HG03432 (cell line): ENCODE results near the gene LRRC25.

Experiments used
- ATAC-seq: cut with Tn5 transposase; IDR thresholded peaks from one replicate; pipeline ENCODE4 v1.9.1; 2021; ENCODE audit warnings: mild to moderate bottlenecking, moderate library complexity; ENCODE audit not compliant: unreplicated experiment

The LRRC25 gene

DNA sequence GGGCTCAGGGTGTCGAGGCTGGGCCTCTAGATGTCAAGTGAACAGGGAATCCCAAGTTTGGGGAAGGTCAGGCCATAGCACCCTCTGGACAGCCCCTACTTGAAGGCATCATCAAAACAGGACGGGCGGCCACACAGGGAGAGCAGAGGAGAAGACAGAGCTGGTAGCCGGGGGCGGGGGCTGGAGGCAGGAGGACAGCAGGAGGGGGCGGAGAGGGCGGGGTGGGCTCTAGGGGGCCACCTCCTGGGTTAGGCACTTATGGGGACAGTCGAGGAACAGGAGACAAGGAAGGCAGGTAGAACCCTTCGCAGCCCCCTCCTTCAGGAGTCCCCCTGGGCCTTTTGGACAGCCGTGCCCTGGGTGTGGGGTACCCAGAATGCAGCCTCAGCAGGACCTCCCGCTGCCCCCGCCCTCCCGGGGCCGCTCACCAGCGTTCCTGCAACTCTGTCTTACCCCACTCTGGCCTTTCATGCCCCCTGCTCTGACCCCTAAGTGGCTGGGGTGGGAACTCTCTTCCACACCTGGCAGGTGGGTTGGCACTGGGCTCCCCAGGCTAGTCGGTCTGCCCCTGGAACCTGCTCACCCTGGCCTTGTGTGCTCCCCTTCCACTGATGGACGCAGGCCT, 27.6 kb upstream of the LRRC25 start:
- ATAC-seq: no peak

DNA sequence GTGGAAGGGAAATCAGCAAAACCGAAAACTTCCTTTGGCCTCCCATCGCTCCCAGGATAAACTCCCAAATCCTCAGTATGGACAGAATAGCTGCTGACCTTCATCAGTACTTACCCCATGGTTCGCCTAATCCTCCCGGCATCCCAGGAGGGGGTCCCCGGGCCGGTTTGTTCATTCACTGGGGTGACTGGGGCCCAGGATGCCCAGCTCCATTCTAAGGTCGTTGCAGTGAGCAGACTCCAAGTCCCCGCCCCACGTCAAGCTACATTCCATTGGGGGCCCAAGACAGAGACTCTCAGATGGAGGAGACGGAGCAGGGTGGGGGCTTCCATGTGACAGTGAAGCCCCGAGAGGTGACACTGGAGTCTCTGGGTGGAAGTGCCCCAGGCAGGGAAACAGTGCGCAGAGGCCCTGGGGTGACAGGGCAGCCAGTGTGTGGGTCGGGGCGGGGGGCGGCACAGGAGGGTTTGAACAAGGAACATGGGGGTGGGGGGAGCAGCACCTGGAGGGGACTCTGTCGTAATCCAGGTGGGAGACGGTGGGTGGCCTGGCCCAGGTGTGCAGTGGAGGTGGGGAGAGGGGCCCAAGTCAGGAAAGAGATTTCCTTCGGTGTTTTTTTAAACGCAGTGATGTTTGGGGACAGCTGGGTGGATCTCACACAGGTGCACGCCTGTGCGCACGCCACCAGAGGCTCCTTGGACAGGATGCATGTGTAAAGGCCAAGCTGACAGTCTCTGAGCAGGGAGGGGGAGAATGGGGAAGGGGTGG, 26.9 kb upstream of the LRRC25 start:
- ATAC-seq: no peak

DNA sequence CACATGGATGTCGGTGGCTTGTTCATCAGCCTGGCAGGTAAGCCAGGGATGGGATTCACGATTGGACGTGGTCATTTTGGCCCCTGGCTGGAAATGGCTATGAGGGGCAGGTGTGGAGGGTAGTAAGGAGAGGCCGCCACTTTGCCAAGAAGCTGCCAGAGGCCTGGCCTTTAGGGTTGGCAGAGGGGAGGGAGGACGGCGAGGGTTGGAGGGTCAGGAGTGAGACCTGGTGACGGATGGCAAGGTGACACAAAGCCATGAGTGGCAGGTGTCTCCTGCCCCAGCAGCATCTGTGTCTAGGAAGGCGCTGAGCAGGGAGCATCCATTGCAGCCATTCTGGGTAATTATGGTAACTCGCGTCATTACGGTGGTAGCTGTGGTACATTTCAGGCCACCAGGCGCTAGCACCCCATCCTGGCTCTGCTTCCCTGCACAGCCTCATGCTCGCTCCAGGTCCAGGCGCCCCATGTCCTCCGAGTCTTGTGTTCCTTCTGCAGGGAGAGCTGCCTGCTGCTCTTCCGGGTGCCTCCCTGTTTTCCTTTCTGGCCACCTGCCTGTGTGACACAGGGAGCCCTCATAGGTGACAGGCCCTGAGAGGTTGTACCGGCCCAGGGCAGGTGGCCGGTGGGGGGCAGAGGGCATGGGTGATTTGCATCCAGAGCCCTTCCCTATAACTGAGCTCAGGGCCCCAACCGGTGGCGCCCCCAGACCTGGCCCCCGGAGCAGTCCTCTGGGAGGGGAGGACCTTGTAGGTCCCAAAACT, 26.0 kb upstream of the LRRC25 start:
- no peak for ATAC-seq

GRCh38 chr19:18422530-18423191, 25.2 kb upstream of the LRRC25 start:
- ATAC-seq: no peak

GRCh38 chr19:18421371-18421959, 24.0 kb upstream of the LRRC25 start:
- ATAC-seq: no peak

GRCh38 chr19:18420930-18421329, 23.5 kb upstream of the LRRC25 start:
- no peak for ATAC-seq

DNA sequence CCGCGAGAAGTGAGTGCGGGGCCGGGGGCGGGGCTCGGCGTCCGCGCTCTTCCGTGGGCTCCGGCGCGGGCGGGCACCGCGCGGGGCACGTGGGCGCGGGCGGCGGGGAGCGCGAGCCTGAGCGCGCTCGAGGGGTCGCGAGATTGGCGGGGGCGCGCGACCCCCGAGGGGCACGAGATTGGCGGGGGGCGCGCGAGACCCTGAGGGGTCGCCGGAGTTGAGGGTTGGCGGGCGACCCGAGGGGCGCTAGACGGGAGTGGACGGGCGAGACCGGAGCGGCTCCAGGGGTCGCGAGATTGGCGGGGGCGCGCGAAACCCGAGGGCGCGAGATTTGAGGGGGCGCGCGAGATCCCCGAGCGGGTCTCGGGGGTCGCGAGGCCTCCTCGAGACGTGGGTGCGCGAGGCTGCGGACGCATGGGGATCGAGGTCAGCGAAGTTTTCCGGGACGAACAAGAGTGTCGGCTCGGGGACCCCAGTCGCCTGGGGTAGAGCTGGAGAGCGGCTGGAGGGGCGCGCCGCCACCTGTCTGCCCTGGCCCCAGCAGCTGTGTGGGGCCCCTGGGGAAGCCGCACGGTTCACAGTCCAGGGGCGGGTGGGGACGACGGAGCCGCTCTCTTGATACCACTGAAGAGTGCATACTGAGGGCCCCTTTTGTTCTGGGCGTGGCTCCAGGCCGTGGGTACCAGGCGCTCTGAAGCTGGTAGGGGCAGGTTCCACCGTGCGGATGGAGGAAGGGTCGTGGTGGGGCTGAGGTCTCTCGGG, 22.5 kb upstream of the LRRC25 start:
- ATAC-seq: peak; percentile 13

- peak; percentile 40 for ATAC-seq
Measured at GRCh38 chr19:18419195-18419698, 21.8 kb upstream of the LRRC25 start, which contains the start of gene SSBP4. TSS of gene SSBP4 (plus strand) at chr19:18419398. CDS start at chr19:18419649, 251 bp downstream.

DNA sequence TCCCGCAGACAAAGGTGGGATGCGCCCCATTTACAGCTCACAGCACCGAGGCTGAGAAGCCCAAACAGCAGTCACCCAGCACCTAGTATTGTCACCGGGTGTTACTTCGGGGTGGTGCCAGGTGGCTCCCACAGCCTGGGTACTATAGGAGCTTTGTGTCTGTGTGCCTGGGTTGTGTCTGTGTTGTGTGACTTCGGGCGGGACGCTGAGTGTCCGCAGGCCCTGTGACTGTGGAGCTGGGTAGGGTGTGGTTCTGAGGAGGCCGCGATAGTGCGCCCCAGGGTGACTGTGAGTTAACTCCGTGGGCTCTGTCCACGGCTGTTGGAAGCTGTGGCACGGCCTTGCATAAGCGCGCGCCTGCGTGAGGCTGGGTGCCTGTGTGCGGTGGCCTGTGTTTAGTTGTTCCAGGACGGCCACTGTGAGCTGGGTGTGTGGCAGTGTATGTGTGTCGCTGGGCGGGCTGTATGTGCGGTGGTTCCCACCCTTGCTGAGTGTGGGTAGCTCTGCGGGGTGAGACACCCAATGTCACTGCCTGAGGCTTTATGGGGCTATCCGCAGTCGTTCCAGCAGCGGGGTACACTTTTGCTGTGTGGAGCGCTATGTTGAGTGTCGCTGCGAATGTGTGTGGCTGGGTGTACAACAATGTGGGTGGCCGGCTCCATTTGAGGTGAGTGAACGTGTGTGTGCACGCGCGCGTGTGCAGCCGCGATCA, 21.2 kb upstream of the LRRC25 start:
- peak; percentile 1 for ATAC-seq

GRCh38 chr19:18418029-18418482, 20.6 kb upstream of the LRRC25 start:
- no peak for ATAC-seq

DNA sequence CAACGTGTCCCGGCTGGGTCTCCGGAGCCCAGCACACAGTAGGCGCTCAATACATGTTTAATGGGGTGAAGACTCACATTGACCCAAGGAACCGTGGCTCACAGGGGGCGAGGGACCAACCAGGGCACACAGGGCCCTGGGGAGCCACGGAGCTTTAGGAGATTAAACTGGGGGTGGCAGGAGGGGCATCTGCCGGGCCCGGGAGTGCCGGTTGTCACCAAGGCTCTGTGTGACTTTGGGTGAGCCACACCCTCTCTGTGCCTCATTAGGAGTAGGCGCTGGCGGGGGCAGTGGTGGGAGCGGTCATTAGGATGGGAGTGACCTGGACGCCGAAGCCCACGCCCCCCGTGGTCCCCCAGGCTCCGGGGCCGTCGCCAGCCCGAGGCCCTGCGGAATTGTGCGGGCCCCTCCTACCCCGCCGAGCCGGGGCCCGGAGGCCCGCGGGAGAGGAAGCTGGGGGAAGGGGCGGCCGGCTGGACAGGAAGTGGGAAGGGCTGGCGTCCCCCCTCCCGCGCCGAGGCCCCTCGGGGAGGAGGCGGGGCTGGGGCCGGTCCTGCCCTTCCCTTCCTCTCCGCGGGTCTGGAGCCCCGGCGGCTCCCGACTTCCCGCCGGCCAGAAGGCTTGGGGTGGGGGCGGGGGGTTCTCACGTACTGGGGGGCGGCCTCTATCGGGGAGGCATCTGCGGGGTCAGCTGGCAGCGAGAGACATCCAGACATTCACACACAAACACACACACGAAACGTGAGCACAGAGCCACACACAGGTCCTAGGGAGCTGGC, 20.0 kb upstream of the LRRC25 start:
- ATAC-seq: no peak

DNA sequence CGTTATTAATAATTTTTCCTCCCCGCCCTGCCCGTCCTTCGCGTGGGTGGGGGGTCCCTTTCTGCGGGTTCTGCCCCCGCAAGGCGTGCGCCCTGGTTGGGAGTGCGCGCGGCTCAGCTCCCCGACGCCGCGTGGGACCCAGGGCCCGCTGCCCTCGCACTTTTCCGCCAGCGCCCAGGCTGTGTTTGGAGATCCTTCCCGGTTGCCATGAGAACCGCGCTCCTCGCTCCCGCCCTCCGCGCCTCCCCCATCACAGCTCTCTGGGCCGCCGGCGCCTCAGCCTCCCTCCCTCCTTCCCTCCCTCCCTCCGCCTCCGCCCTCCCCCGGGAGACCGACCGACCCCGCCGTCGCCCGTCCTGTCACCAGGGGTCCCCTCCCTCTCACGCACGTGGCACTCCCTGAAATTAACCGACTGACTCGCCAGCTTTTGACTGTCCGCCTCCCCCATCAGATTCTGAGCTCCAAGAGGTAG, 19.4 kb upstream of the LRRC25 start:
- ATAC-seq: no peak

- ATAC-seq: no peak
Measured at GRCh38 chr19:18415178-18415867, 17.9 kb upstream of the LRRC25 start.

- no peak for ATAC-seq
Measured at GRCh38 chr19:18414504-18415177, 17.2 kb upstream of the LRRC25 start.

GRCh38 chr19:18412610-18413239, 15.3 kb upstream of the LRRC25 start:
- no peak for ATAC-seq

DNA sequence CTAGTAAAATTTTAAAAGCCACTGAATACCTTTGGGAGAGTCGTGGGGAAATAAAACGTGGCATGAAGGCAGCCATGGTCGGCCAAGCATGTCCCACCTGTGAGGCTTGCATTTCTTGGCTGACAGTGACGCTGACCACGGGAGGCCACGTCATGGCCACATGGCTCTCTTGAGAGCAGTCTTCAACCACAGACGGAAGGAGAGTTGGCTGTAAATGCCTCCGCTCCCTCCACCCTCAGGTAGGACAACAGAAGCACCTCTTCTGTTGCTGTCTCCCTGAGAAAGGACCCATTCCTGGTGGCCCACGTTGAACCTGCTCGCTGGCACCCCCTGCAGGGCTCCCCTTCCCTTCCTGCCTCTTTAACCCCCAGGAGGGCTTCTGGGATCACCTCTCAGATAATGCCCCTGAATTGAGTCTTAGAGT, 10.6 kb upstream of the LRRC25 start:
- peak; percentile 67 for ATAC-seq

GRCh38 chr19:18406749-18407148, 9.3 kb upstream of the LRRC25 start:
- ATAC-seq: no peak
